ENCODE measurements around the gene NFIX.

Gene NFIX

DNA sequence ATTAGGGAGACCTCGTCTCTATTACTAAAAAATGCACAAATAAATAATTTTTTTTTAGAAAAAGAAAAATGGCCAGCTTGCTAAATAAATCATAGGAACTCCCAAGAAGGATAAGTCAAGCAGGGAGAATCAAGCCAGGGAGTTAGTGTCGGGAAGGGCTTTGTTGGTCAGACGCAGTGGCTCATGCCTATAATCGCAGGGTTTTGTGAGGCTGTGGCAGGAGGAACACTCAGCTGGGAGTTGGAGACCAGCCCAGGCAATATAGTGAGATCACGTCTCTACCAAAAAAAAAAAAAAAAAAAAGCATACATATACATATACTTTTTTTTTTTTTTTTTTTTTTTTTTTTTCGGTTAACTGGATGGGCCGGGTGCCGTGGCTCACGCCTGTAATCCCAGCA is 131.8 kb downstream of the NFIX start:
- no peak overlapping the region for H3K27ac ChIP-seq (ENCODE audit: low read length)
- no peaks in the 10 kb centered on the region for H3K27me3 ChIP-seq (ENCODE audit: control insufficient read depth in 1 of 2, insufficient read depth in 2 of 2, low read length in 2 of 2)
- H3K9ac ChIP-seq (ENCODE audit: low read length in 2 of 2) = no peak overlapping the region
- H3K36me3 ChIP-seq (ENCODE audit: control insufficient read depth in 2 of 2, insufficient read depth in 2 of 2, low read length in 2 of 2) = no peaks in the 10 kb centered on the region
- H3K4me3 ChIP-seq (ENCODE audit: low read length in 2 of 2) = no peak overlapping the region
- H3K4me1 ChIP-seq (ENCODE audit: control insufficient read depth, insufficient read depth, low read length) = no peaks in the 10 kb centered on the region
- H3K9me3 ChIP-seq (ENCODE audit: control insufficient read depth in 2 of 2, low read length in 2 of 2) = no peaks in the 10 kb centered on the region

DNA sequence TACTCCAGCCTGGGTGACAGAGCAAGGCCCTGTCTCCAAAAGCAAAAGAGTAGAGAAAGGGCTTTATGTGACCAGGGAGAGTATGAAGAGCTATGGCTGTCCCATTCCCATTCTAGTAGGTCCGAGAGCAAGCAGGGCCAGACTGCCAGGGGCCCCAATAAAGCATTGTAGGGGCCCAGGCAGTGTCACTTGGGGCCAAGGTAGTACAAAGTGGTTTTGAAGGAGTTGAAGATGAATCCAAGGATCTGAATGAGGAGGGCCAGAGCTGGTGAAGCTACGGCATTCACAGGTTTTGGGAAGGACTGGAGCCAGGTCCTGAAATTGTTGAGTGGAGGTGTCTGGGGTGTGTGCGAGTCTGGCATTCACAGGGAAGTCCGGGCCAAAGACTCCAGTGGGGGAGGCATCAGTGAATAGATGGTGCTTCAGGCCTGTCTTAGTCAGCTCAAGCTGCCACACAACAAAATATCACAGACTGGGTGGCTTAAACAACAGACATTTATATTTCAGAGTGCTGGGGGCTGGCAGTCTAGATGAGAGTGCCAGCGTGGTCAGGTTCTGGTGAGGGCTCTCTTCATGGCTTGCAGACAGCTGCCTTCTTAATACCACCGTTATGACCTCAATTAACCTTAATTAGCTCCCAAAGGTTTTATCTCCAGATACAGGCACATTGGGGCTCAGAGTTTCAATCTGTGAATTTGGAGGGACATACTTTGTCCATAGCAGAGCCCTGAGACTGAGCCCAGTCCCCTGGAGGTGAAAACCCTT is 132.7 kb downstream of the NFIX start:
- no peak overlapping the region for H3K9ac ChIP-seq (ENCODE audit: low read length in 2 of 2)
- no peak overlapping the region for H3K4me3 ChIP-seq (ENCODE audit: low read length in 2 of 2)
- no peaks in the 10 kb centered on the region for H3K27me3 ChIP-seq (ENCODE audit: control insufficient read depth in 1 of 2, insufficient read depth in 2 of 2, low read length in 2 of 2)
- peaks cover 4% of the 10 kb centered on the region for H3K4me1 ChIP-seq (ENCODE audit: control insufficient read depth, insufficient read depth, low read length)
- H3K36me3 ChIP-seq (ENCODE audit: control insufficient read depth in 2 of 2, insufficient read depth in 2 of 2, low read length in 2 of 2) = peaks cover 0 to 2% of the 10 kb centered on the region in 2 donors
- no peaks in the 10 kb centered on the region for H3K9me3 ChIP-seq (ENCODE audit: control insufficient read depth in 2 of 2, low read length in 2 of 2)
- no peak overlapping the region for H3K27ac ChIP-seq (ENCODE audit: low read length)

DNA sequence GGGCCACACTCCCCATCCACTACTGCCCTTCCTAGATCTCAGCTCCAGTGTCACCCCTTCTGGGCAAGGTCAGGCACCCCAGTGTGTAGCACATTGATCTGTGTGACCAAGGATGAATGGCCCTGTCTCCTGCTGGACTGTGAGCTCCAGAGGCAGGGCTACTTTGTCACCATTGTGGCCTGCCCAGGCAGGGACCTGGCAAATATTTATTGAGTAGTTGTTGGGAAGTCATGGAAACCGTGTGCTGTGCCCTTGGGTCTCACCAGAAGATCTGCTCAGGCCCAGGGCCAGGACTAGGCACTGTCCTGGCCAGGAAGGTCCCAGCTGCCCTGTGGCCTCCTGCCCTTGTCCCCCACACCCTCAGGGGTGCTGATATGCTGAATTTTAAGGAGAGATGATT is 133.3 kb downstream of the NFIX start:
- no peak overlapping the region for H3K9ac ChIP-seq (ENCODE audit: low read length in 2 of 2)
- no peak overlapping the region for H3K27ac ChIP-seq (ENCODE audit: low read length)
- peaks cover 0 to 2% of the 10 kb centered on the region in 2 donors for H3K36me3 ChIP-seq (ENCODE audit: control insufficient read depth in 2 of 2, insufficient read depth in 2 of 2, low read length in 2 of 2)

DNA sequence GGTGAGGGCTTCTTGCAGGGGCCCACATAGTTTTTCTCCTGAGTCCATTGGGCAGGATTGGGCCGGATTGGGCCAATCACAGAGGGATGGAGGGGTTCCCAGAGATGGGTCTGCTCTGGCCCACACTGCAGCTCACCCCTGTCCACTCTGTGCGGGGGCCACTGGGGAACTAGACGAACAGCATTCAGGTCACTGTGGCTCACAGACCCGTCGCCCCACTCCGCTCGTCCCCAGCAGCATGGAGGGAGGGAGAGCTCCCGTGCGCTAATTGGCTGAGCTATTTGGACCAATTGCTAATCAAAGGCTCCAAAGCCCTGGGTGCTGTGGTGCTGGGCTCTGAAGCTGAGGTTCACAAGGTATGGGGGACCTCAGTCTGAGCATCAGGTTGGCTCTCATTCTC is 134.1 kb downstream of the NFIX start:
- Histone ChIP-seq H3K9me3 (ENCODE audit: control insufficient read depth in 2 of 2, low read length in 2 of 2) (no peaks in the 10 kb centered on the region), H3K9ac (ENCODE audit: low read length in 2 of 2) (no peak overlapping the region), H3K4me1 (ENCODE audit: control insufficient read depth, insufficient read depth, low read length) (peaks cover 10% of the 10 kb centered on the region), H3K27me3 (ENCODE audit: control insufficient read depth in 1 of 2, insufficient read depth in 2 of 2, low read length in 2 of 2) (no peaks in the 10 kb centered on the region), H3K27ac (ENCODE audit: low read length) (no peak overlapping the region), H3K4me3 (ENCODE audit: low read length in 2 of 2) (no peak overlapping the region), H3K36me3 (ENCODE audit: control insufficient read depth in 2 of 2, insufficient read depth in 2 of 2, low read length in 2 of 2) (peaks cover 0 to 2% of the 10 kb centered on the region in 2 donors)

More for the DNA sequence above, 133.3 kb downstream of the NFIX start:
- H3K27me3 ChIP-seq (ENCODE audit: control insufficient read depth in 1 of 2, insufficient read depth in 2 of 2, low read length in 2 of 2) = no peaks in the 10 kb centered on the region
- no peaks in the 10 kb centered on the region for H3K9me3 ChIP-seq (ENCODE audit: control insufficient read depth in 2 of 2, low read length in 2 of 2)
- H3K4me1 ChIP-seq (ENCODE audit: control insufficient read depth, insufficient read depth, low read length) = peaks cover 6% of the 10 kb centered on the region
- H3K4me3 ChIP-seq (ENCODE audit: low read length in 2 of 2) = no peak overlapping the region

DNA sequence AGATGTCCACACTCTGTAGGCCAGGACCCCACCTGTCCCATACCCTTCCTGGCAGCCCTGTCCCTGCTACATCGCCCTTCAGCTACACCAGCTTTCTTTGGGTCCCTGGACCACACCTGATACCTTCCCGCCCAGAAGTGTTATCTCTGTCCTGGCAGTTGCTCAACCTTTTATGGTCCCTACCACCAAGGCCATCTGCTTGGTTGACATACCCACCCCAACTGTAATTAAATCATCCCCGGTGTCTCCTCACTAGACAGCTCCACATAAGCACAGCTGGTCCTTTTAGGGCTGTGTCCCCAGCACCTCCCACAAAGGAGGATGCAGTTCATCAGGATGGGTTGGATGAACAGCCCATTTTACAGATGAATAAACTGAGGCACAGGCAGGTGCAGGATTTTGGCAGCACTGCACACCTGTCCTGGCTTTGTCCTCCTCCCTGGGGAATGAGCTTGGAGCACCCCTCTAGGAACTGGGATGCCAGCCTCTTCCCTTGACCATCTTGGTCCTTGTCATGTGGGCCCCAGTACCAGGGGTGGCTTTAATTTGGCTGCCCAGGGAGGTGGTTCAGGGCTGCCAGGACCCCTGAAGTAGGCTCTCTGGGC is 135.7 kb downstream of the NFIX start:
- no peaks in the 10 kb centered on the region for H3K27me3 ChIP-seq (ENCODE audit: control insufficient read depth in 1 of 2, insufficient read depth in 2 of 2, low read length in 2 of 2)
- H3K4me3 ChIP-seq (ENCODE audit: low read length in 2 of 2) = no peak overlapping the region
- peaks cover 0 to 5% of the 10 kb centered on the region in 2 donors for H3K36me3 ChIP-seq (ENCODE audit: control insufficient read depth in 2 of 2, insufficient read depth in 2 of 2, low read length in 2 of 2)
- peaks cover 16% of the 10 kb centered on the region for H3K4me1 ChIP-seq (ENCODE audit: control insufficient read depth, insufficient read depth, low read length)
- H3K9ac ChIP-seq (ENCODE audit: low read length in 2 of 2) = no peak overlapping the region
- no peaks in the 10 kb centered on the region for H3K9me3 ChIP-seq (ENCODE audit: control insufficient read depth in 2 of 2, low read length in 2 of 2)
- no peak overlapping the region for H3K27ac ChIP-seq (ENCODE audit: low read length)

DNA sequence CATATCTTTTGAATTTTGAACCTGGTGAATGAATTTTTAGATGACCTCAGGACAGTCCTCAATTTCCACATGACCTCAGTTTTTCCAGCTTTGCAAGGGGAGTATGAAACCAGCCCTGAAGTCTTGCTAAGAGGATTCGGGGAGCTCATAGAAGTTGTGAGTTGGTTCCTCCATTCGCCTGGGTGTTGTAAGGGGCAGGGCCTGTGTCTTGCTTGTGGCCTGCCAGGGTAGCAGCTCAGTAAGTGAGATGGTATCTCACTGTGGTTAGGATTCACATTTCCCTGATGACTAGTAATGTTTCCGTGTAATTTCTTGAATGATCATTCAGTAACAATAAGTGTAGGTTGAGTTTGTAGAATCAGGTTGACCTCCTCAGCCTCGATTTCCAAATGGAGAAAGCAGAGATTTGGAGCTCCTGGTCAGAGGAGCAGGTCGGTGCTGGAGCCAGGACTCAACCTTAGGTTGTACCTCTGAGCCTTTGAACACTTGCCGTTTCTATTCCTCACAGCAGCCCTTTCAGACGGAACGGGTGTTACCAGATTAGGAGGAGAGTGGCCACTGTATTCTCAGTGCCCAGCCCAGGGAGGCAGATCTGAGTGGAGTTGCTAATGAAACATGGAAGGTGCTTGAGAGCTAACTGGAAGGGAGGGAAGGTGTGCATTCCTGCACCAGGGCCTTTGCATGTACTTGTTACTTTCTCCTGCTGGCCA is 137.4 kb downstream of the NFIX start:
- Histone ChIP-seq H3K9me3 (ENCODE audit: control insufficient read depth in 2 of 2, low read length in 2 of 2) (no peaks in the 10 kb centered on the region), H3K4me1 (ENCODE audit: control insufficient read depth, insufficient read depth, low read length) (peaks cover 16% of the 10 kb centered on the region), H3K4me3 (ENCODE audit: low read length in 2 of 2) (no peak overlapping the region), H3K27me3 (ENCODE audit: control insufficient read depth in 1 of 2, insufficient read depth in 2 of 2, low read length in 2 of 2) (no peaks in the 10 kb centered on the region), H3K36me3 (ENCODE audit: control insufficient read depth in 2 of 2, insufficient read depth in 2 of 2, low read length in 2 of 2) (peaks cover 2 to 14% of the 10 kb centered on the region in 2 donors), H3K27ac (ENCODE audit: low read length) (no peak overlapping the region), H3K9ac (ENCODE audit: low read length in 2 of 2) (no peak overlapping the region)

DNA sequence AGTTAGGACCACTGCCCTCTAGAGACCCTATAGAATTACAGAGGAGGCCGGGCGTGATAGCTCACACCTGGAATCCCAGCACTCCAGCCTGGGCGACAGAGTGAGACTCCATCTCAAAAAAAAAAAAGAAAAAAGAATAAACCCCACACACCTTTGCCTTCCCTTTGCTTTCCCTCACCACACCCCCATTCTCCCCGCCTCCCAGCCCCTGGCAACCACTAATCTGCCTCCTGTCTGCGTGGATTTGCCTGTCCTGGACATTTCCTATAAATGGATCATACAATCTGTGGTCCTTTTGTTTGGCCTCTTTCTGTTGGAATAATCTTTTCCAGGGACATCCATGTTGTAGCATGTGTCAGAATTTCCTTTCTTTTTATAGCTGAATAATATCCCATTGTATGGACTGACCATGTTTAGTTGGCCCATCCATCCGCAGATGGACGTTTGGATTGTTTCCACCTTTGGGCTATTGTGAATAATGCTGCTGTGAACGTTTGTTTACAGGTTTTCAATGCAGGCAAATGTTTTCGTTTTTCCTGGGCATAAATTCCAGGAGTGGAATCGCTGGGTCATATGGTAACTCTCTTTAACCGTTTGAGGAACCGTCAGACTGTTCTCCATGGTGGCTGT is 138.1 kb downstream of the NFIX start:
- Histone ChIP-seq H3K27ac (ENCODE audit: low read length) (no peak overlapping the region), H3K27me3 (ENCODE audit: control insufficient read depth in 1 of 2, insufficient read depth in 2 of 2, low read length in 2 of 2) (no peaks in the 10 kb centered on the region), H3K9ac (ENCODE audit: low read length in 2 of 2) (no peak overlapping the region), H3K36me3 (ENCODE audit: control insufficient read depth in 2 of 2, insufficient read depth in 2 of 2, low read length in 2 of 2) (peaks cover 9 to 20% of the 10 kb centered on the region in 2 donors), H3K4me1 (ENCODE audit: control insufficient read depth, insufficient read depth, low read length) (peaks cover 16% of the 10 kb centered on the region), H3K4me3 (ENCODE audit: low read length in 2 of 2) (no peak overlapping the region), H3K9me3 (ENCODE audit: control insufficient read depth in 2 of 2, low read length in 2 of 2) (no peaks in the 10 kb centered on the region)

DNA sequence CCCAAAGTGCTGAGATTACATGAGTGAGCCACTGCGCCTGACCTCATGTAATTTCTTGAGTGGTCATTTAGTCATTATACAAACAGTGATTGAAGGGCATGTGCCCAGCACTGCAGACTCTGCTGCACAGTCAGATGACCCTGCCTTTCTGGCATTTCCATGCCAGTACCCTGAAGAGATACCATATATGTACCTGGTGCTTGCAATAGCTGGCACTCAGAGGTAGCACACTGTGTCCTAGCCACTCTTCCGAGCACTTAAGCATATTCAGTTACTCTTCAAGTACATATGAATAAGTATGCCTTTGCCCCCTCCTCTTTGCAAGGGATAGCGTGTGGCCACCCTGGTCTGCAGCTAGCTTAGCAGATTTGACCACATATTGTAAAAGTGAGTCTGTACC is 139.4 kb downstream of the NFIX start:
- Histone ChIP-seq H3K27me3 (ENCODE audit: control insufficient read depth in 1 of 2, insufficient read depth in 2 of 2, low read length in 2 of 2) (no peaks in the 10 kb centered on the region), H3K4me1 (ENCODE audit: control insufficient read depth, insufficient read depth, low read length) (peaks cover 16% of the 10 kb centered on the region), H3K36me3 (ENCODE audit: control insufficient read depth in 2 of 2, insufficient read depth in 2 of 2, low read length in 2 of 2) (peaks cover 9 to 22% of the 10 kb centered on the region in 2 donors), H3K9ac (ENCODE audit: low read length in 2 of 2) (no peak overlapping the region), H3K27ac (ENCODE audit: low read length) (peak overlapping the region; percentile 18), H3K9me3 (ENCODE audit: control insufficient read depth in 2 of 2, low read length in 2 of 2) (no peaks in the 10 kb centered on the region), H3K4me3 (ENCODE audit: low read length in 2 of 2) (no peak overlapping the region)

DNA sequence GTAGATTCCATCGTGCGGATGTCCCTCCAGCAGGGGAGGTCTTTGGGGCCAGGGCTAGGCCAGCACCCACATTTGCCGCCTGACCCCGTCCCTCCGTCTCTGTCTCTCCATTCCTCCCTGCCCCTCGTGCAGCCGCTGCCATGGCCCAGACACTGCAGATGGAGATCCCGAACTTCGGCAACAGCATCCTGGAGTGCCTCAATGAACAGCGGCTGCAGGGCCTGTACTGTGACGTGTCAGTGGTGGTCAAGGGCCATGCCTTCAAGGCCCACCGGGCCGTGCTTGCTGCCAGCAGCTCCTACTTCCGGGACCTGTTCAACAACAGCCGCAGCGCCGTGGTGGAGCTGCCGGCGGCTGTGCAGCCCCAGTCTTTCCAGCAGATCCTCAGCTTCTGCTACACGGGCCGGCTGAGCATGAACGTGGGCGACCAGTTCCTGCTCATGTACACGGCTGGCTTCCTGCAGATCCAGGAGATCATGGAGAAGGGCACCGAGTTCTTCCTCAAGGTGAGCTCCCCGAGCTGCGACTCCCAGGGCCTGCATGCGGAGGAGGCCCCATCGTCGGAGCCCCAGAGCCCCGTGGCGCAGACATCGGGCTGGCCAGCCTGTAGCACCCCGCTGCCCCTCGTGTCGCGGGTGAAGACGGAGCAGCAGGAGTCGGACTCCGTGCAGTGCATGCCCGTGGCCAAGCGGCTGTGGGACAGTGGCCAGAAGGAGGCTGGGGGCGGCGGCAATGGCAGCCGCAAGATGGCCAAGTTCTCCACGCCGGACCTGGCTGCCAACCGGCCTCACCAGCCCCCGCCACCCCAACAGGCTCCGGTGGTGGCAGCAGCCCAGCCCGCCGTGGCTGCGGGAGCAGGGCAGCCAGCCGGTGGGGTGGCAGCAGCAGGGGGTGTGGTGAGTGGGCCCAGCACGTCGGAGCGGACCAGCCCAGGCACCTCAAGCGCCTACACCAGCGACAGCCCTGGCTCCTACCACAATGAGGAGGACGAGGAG is 140.1 kb downstream of the NFIX start:
- Histone ChIP-seq H3K4me1 (ENCODE audit: control insufficient read depth, insufficient read depth, low read length) (peaks cover 16% of the 10 kb centered on the region), H3K9me3 (ENCODE audit: control insufficient read depth in 2 of 2, low read length in 2 of 2) (no peaks in the 10 kb centered on the region), H3K9ac (ENCODE audit: low read length in 2 of 2) (no peak overlapping the region), H3K27me3 (ENCODE audit: control insufficient read depth in 1 of 2, insufficient read depth in 2 of 2, low read length in 2 of 2) (no peaks in the 10 kb centered on the region), H3K4me3 (ENCODE audit: low read length in 2 of 2) (no peak overlapping the region), H3K27ac (ENCODE audit: low read length) (peak overlapping the region; percentile 18), H3K36me3 (ENCODE audit: control insufficient read depth in 2 of 2, insufficient read depth in 2 of 2, low read length in 2 of 2) (peaks cover 9 to 22% of the 10 kb centered on the region in 2 donors)

All from stomach smooth muscle (tissue), 2 donors.